Effector CD4-positive, alpha-beta T cell (primary cell): ENCODE measurements around the gene COL10A1.

Experiments
- DNase-seq: peaks from one replicate; pipeline ENCODE4 v3.0.0-alpha.2; 2020

The COL10A1 gene

GRCh38 chr6:116078522-116078921 is 47.4 kb downstream of the COL10A1 start:
- DNase-seq: no peak

GRCh38 chr6:116074732-116075390 is 51.1 kb downstream of the COL10A1 start:
- DNase-seq: no peak

GRCh38 chr6:116073765-116074440 is 52.0 kb downstream of the COL10A1 start:
- no peak for DNase-seq

- no peak for DNase-seq
These were observed 53.6 kb downstream of the COL10A1 start for GRCh38 chr6:116072368-116072767.

- DNase-seq: no peak
These were observed 55.1 kb downstream of the COL10A1 start for GRCh38 chr6:116070616-116071389.

- no peak for DNase-seq
These were observed 55.8 kb downstream of the COL10A1 start for GRCh38 chr6:116070101-116070500.
